ENCODE results near the gene TNRC6B.

The TNRC6B gene

DNA sequence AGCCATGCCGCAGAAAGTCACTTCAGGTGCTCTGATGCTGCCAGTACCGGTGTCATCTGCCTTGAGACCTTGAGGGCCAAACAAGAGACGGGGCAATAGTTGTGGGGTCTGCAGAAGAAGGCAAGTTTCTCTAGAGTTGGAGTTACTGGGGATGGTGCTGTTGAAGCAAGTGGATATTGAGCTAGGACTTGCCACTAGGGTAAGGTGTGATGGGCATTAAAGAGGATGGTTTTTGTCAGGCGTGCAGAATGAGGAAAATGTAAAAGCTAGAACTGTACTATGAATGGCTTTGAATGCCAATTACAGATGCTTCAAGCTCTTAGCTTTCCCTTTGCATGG is 61.6 kb downstream of the TNRC6B start:
- DNase-seq: no peak

DNA sequence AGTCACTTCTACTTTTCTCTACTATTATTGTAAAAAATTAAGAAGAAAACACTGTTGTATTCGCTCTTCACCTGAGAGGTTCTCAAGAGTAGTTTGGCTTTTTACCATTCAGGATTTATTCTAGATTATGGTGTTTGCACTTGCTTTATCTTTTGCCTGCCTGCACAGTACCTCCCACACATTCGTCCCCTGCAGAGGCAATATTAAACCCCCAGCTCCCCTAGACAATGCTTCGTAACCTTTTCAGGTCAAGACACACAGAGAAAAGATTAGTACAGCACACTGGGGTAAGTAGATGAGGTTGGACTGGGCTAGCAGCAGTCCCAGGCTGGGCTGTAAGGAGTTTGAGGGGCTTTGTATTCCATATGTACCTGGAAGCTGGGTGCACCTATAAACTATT is 62.4 kb downstream of the TNRC6B start:
- DNase-seq: no peak

DNA sequence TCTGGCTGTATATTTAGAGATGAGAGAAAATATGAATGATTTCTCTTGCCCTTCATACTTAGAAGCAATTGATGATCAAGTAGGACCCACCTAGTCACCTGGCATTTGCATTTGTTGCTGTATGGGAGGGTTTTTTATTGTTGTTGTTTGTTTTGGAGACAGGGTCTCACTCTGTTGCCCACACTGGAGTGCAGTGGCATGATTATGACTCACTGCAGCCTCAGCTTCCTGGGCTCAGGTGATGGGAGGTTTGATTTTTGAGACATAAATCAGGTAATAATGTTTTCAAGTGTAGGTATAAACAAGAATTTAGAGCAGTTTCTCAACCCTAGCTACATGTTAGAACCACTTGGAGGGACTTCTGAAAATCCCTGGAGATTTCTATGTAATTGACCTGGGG is 63.0 kb downstream of the TNRC6B start:
- no peak for DNase-seq

DNA sequence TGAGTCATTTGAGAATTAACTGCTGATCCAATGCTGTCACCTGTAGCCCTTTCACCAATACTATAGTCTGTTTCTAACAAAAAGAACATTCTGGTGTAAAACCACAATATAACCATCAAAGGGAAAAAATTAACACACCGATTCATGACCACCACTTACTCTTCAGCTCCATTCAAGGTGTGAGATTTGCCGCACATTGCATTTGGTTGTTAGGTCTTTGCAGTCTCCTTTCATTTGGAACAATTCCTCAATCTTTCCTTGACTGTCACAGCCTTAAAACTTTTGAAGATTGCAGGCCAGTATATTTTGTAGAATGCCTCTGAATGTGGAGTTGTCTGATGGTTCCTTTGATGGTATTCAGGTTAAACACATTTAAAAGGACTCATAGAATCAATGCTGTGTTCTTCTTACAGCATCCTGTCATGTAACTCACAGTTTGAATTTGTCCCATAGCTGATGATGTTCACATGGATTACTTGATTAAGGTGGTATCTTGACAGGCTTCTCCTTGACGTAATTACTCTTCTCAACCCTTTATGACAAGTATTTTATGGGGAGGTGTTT is 63.6 kb downstream of the TNRC6B start:
- DNase-seq: no peak

DNA sequence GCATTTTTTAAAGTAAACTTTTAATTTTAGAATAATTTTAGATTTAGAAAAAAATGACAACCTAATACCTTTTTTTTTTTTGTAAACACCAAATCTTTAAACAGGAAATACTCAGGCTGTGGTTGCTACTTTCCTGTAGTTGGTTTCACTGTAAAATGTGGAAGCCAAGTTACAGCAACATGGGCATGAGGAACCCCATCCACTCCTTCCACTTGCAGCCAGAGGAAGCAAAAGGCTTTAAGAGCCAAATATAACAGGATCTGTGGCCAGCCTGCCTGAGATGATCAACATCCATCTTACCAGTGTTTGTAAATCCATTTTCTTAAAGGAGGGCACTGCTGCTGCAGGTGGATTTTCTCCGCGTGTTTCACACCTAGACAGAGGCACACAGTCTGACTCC is 66.2 kb downstream of the TNRC6B start:
- DNase-seq: no peak

DNA sequence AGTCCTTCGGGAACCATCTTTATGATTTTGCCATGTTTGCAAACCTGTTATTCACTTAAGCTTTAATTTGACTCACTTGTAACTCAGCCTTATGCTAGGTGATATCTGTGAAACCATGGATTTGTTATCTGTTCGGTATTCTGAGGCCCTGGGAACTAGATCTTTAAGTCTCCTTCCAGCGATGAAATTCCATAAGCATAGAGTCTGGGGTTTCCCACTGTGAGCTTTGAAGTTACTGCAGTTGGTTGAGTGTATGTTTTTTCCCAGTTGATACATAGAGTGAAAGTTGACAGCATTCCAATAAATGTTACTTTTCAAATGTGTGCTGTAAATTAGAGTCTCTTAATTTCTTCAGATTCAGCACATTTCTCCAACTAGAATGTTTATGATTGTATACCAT is 66.9 kb downstream of the TNRC6B start:
- no peak for DNase-seq

DNA sequence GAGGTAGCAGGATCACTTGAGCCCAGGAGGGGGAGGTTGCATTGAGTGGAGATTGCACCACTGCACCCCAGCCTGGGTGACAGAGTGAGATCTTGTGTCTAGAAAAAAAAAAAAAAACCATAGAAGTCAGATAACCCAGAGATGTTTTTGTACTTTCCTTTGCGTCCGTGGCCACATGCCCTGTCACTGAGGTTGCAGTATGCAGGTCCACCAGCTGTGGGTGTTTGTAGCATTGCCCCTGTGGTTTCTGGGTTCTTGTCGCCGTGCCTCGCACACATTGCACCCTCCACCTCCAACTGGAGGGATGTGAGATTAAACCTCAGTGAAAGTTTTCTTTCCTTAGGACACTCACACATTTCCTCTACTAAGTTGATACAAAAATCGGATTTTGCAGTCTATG is 70.3 kb downstream of the TNRC6B start:
- DNase-seq: no peak

DNA sequence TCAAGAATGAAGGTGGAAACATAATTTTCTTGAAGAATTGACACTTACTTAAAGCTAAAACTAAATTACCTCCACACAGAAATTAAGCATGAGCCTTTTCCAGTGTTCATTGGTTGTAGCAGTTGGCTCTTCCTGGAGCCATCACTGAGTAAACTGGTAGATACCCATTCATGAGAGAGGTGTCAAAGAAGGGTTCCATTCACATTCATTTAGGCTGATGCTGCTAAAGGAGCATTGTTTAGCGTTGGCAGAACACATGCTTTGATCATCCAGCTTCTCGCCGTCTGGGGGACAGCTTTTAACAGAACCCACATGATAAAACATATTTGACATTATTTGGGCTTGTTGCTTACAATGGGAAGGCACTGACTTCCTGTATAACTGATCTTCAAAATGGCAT is 71.6 kb downstream of the TNRC6B start:
- no peak for DNase-seq

DNA sequence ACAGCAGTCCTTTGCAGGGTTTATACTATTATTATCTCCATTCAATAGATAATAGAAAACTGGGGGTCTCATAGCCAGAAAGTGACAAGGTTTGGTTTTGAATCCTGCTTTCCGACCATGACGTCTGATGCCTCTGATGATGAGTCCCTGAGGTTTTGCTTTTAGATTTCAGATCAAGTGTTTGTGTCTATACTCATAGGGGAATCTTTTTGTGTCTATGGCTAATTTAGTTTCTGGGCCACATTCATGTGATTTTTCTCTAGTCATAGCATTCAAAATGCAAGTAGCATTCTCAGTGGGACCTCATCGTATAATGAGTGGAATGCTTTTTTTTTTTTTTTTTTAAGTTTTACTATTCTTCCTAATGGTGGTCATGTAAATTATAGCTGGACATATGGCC is 72.9 kb downstream of the TNRC6B start:
- no peak for DNase-seq

DNA sequence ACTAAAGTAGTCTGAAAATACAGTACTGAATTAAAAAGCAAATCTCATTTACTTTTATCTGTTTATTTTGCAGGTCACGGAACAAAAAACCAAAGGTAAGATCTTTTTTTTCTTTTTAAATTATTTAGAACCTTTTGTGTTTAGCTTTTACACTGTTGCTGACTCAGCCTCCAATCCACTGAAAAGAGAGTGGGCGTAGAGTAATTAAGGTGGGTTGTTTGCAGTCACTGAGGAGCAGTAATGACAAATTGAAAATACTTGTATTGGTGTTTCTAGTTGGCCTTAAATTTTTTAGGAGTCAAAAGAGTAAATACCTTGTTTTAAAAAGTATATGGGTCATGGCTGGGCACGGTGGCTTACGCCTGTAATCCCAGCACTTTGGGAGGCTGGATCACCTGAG is 73.4 kb downstream of the TNRC6B start:
- no peak for DNase-seq

DNA sequence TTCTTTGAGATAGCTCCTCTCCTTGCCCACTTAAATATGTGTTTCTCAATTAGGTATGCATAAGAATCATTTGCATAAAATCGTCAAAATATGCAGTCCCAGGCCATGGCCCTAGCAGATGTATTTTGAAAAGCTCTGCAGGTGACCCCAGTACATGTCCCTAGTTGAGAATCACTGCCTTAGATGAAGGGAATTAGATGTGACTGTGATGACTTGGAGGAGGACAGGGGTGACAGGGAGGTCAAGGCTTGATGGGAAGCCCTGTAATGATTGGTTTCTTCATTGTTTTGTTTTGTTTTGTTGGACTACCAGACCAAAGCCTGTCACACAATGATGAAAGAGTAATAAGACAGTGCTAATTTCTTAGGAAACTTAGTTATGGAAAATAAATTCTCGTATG is 74.4 kb downstream of the TNRC6B start:
- no peak for DNase-seq

DNA sequence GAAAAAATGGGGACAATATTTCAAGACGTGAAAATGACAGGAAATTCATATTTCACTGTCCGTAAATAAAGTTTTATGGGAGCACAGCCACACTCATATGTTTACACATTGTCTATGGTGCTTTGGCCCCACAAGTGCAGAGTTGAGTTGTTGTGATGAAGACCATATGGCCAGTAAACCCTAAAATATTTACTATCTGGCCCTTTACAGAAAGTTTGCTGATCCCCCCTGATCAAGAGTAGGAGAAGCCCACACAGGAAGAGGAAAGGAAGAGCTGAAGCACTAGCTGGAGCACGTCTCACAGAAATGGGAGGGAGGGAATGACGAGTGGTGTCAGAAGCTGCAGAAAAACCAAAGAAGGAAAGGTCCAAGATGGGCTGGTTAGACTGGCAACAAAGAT is 78.8 kb downstream of the TNRC6B start:
- peak; percentile 16 for DNase-seq

DNA sequence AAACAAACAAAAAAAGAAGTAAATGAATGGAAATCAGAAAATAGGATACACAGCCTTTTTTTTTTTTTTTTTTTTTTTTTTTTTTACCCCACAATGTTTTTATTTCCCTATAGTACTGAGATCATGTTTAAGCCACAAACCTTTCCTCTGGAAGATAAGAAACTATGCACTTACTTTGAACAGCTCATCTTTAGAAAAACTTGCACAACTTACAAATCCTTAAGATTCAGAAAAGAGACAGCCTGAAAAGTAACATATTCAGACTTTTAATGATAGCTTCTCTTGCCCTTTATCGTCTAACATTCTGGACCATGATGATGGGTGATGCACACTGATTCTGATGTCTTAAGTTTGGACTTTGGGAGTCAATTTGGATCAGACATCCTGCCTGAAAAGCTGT is 80.3 kb downstream of the TNRC6B start:
- no peak for DNase-seq

DNA sequence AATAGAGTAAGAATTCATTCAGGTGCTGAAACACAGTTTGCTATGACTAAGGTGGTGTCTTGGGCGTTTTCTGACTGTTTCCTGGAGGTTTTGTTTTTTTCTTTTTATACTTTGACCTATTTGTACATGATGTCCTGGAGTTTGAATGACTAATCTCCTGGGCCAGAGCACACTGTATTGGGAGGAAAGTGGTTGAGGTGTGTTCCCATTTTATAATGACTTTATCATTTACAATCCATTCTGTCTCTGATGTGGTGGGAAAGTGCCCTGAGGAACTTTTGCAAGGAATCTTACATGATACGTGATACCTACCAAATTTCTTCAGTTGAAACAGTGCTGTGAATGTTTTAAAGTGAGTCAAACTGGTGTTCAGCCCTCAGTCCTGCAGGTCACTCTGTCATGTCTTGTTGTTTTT is 80.8 kb downstream of the TNRC6B start:
- DNase-seq: no peak

DNA sequence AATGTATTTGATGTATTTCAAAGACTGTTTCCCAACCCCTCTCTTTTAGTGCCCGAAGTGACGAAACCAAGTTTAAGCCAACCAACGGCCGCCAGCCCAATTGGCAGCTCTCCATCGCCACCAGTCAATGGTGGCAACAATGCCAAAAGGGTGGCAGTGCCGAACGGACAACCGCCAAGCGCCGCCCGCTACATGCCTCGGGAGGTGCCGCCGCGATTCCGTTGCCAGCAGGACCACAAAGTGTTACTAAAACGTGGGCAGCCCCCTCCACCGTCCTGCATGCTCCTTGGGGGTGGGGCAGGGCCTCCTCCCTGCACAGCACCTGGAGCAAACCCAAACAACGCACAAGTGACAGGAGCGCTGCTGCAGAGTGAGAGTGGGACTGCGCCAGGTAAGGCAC is 84.1 kb downstream of the TNRC6B start:
- no peak for DNase-seq

DNA sequence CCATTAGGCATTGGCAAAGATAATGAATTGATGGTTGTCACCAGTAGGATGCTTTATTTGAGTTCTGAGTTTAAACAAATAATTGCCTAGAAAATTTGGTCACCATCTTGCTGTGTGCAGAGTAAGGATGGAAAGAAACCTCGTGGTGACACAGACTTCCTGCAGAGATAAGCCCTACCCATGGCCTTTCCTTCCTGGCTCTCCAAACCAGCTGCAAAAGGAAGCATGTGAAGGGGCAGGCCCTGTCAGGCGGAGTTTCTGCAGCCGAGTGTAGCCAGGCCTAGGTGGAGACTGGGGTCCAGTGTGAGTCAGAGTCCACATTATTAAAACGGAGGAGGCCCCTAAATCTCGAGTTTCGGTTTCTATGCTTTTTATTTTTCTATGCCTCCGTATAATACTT is 85.5 kb downstream of the TNRC6B start:
- DNase-seq: no peak

DNA sequence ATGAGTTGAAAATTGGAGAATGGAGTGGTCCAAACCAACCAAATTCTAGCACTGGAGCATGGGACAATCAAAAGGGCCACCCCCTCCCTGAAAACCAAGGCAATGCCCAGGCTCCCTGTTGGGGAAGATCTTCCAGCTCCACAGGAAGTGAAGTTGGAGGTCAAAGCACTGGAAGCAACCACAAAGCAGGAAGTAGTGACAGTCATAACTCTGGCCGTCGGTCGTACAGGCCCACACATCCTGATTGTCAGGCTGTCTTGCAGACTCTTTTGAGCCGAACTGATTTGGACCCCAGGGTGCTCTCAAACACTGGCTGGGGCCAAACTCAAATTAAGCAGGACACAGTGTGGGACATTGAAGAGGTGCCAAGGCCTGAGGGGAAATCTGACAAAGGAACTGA is 88.1 kb downstream of the TNRC6B start:
- DNase-seq: no peak

DNA sequence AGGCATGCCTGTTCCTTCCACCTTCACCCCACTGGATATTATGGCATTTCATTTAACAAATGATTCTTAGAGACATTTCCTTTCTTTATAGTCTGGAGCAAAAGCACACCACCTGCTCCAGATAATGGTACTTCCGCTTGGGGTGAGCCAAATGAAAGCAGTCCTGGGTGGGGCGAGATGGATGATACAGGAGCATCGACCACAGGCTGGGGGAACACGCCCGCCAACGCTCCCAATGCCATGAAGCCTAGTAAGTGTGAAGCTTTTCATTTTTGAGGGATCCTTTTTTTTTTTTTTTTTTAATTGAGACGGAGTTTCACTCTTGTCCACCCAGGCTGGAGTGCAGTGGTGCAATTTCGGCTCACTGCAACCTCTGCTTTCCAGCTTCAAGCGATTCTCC is 92.3 kb downstream of the TNRC6B start:
- DNase-seq: no peak

DNA sequence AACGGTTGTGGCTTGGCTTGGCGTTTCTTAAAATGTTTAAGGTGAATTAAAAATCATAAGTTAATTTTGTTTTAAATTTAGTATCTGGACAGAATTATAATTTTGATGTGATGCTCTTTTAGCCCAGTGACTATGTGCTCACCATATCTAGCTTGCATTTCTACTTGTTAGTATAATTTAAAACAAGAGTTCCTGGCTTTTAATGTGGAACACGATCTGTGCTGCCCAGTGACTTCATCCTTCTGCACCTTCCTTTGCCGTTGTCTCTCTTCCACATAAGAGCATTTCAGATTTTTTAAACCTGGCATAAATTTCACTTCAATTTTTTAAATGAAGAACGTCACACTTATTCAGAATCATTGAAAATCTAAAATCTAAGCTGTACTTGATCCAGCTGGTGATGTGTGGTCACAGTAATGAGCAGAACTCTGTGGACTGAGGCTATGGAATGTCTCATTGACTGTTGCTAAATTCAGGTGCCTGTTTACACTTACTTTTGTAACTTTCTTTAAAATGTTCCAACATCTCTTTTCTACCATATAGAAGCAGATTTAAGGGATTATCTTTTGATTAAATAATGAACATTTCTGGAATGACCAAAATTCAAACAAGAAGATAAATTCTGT is 93.1 kb downstream of the TNRC6B start:
- DNase-seq: no peak

DNA sequence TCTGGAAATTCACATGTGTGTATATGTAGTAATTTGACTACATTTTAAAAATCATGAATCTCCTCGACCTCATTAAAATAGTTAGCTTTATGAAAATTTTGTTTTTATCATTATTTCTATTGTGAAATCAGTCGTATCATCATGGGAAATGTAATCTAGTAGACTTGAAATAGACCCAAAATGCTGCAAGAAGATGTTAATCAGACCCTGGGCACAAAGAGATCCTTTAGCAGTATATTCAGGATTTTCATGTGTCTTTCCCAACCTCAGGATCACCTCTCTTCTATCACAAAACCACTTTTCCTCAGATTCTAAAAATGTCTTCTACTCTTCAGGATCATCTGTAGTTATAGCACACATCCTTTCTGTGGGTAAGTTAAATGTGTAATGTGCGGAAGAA is 93.7 kb downstream of the TNRC6B start:
- no peak for DNase-seq

DNA sequence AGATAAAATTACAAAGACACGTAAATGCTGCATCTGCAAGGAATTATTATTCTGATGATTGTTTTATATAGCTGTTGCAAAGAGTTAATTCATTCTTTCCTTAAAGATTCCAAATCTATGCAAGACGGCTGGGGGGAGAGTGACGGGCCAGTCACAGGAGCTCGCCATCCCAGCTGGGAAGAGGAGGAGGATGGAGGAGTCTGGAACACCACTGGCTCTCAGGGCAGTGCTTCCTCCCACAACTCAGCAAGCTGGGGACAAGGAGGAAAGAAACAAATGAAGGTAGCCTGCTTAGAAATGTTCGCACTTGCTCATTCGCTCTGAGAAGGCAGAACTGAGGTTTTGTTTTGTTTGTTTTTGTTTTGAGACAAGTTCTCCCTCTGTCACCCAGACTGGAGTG is 95.6 kb downstream of the TNRC6B start:
- peak; percentile 16 for DNase-seq

DNA sequence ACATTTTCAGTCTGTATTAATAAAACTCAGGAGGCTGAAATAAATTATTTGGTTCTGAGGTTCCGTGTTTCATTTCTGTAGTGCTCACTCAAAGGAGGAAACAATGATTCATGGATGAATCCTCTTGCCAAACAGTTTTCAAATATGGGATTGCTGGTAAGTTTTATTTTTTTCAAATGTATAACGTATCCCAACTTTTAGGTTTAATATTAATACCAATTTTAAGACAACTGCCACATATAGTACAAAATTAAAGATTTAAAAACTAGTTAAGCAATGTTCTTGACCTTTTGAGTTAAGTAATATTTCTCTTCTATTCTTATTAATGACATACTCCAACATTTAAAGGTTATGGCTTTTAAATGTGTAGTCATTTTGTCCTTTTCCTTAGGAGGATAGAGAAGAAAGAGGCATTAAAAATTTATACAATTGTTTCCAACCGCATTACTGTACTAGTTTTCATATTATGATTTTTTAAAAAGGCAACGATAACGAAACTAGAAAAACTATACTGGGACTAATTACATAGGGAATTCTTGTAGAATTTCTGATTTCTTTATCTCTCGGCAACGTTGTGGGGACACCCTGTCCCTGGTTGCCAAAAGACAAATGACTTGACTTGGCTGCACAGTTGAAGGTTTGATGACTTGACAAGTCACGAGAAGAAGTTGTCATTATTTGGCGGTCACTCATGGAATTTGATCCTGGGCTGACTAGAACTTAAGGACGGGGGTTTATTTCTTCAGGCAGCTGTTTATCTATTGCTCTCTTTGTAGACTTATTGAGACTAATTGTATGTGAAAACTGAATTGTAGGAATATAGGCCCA is 99.5 kb downstream of the TNRC6B start:
- no peak for DNase-seq

DNA sequence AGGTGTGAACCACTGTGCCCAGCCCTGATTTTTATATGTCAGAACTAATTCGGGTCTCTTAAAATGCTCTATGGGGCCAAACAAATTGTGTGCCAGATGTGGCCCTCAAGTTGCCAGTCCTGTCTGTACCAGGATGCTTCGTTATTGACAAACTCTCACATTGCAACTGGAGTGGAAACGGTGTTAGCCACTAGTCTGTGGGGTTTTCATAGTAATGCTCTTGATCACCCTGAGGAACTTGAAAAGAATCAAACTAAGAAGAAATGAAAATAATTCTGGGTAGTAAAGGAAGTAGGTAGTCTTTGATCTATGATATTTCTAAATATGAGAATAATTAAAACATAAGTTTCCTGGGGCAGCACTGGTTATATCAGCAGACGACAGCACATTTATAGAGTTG is 101.3 kb downstream of the TNRC6B start:
- DNase-seq: no peak

DNA sequence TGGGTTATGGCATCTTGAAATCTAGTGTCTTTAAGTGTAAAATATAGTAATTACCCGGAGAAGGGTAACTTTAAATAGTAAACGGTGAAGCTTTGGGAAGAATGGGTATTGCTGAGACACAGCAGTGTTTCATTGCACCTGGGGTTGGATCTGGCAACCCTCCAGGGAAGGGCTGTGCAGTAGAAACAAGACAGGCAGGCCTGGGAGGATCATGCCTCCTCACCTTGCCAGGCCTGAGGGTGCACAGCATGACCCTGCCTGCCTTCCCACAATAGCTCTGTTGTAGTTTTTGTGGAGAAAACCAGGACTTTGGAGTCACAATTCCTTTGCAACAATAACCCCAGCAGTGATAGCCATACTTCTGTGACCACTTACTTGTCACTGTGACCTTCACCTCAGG is 104.0 kb downstream of the TNRC6B start:
- no peak for DNase-seq

All from right kidney (tissue), 1 donor.